ENCODE measurements around the gene XPR1. TPM values are rescaled to one million over a fixed set of nuclear protein-coding genes. Genes with fewer than 3 reads are reported as not detected.

Gene XPR1
- total and polyA plus RNA-seq, 10 of the 15 experiments (the other 5 are each of a cell fraction or from before 2014, with no cell fraction given) = 1.1 to 33.9 (median 11.3) TPM

- ChIA-PET SMC1A (ENCODE audit: uncharacterized antibody, unreplicated experiment) (no interaction called here), CTCF (no interaction called here)
- H2AFZ ChIP-seq (ENCODE audit: control insufficient read depth, low read depth, low read length) = no peak overlapping the region
These were observed 305.2 kb downstream of the XPR1 start for GRCh38 chr1:180937012-180937372.

More at GRCh38 chr1:180937012-180937372, 305.2 kb downstream of the XPR1 start:
- Histone ChIP-seq H3K36me3 (ENCODE audit: control insufficient read depth in 2 of 2, insufficient read depth in 2 of 2, low read length in 1 of 2) (no peaks in the 10 kb centered on the region), H3K4me2 (ENCODE audit: control insufficient read depth, insufficient read depth) (no peak overlapping the region), H4K20me1 (ENCODE audit: control insufficient read depth, insufficient read depth) (no peaks in the 10 kb centered on the region), H3K9me3 (replicated peaks; ENCODE audit: control insufficient read depth, insufficient read depth, low read length) (no peaks in the 10 kb centered on the region), H3K4me3 (no peak overlapping the region), H3K27me3 (replicated peaks in 1 of 2; ENCODE audit: control insufficient read depth in 2 of 2, insufficient read depth in 2 of 2, low read length in 1 of 2) (no peaks in the 10 kb centered on the region; a peak in 1 of 4 replicates), H3K79me2 (ENCODE audit: control insufficient read depth, insufficient read depth, low read length) (no peaks in the 10 kb centered on the region), H3K4me1 (ENCODE audit: control insufficient read depth, insufficient read depth, low read length) (peaks cover 14% of the 10 kb centered on the region), H3K27ac (ENCODE audit: control insufficient read depth, insufficient read depth) (no peak overlapping the region), H3K9ac (ENCODE audit: control insufficient read depth, insufficient read depth, low read length) (no peak overlapping the region)
- DNase-seq (ENCODE audit: low read depth, low spot score) (no peak), FAIRE-seq (no peak), ATAC-seq (no peak)
- 62% methylated on average over 1 of the region's 1 CpG for WGBS (ENCODE audit: insufficient coverage, insufficient replicate concordance, low lambda C conversion rate, missing lambda C conversion rate)
- TF ChIP-seq SIX5 (IDR thresholded peaks at IDR 0.05; ENCODE audit: low read depth, low read length, severe bottlenecking) (no peak), ZNF24 (IDR thresholded peaks at IDR 0.05) (peak; percentile 48; the same call in 1 of the 2 replicates), REST (IDR thresholded peaks at IDR 0.05; ENCODE audit: low read depth, low read length) (no peak), ATF7 (IDR thresholded peaks at IDR 0.05; ENCODE audit: low read depth) (no peak), POLR2AphosphoS5 (IDR thresholded peaks at IDR 0.05; ENCODE audit: low read length) (no peak)
- in situ Hi-C loops (cut with MboI) (no loop called here), intact Hi-C loops (cut with micrococcal nuclease; ENCODE audit: unreplicated experiment) (no loop called here)
- POLR2A ChIA-PET = no interaction called here
- no TSS peak for BruUV-seq (replicated peaks)
- RAD21 ChIA-PET (ENCODE audit: unreplicated experiment) = interaction anchor here (1.2 kb wide), 1 partner anchor 16 kb away, joined by 4 read pairs; no protein-coding TSS in a partner anchor
